T-helper 2 cell treated with Interferon-gamma antibody and Interleukin-4, amounts not matched to agents 5 μg/mL and 100 μg/mL, for 36 hours (primary cell): ENCODE results near the gene ST6GAL1.

Experiments
- DNase-seq: peaks from one replicate; pipeline ENCODE4 v3.0.0; 2021; ENCODE audit warnings: low spot score
- H3K27ac Mint-ChIP-seq: one replicate; pipeline ENCODE4 v1.8.0; 2021; ENCODE audit warnings: mild to moderate bottlenecking, mixed read lengths
- H3K27me3 Mint-ChIP-seq: one replicate; pipeline ENCODE4 v1.8.0; 2021; ENCODE audit warnings: low read depth, mixed read lengths
- H3K36me3 Mint-ChIP-seq: one replicate; pipeline ENCODE4 v1.8.0; 2021; ENCODE audit warnings: low read depth, mixed read lengths
- H3K4me1 Mint-ChIP-seq: one replicate; pipeline ENCODE4 v1.8.0; 2021; ENCODE audit warnings: low read depth, mixed read lengths
- H3K4me3 Mint-ChIP-seq: one replicate; pipeline ENCODE4 v1.8.0; 2022; ENCODE audit warnings: mild to moderate bottlenecking, moderate library complexity, mixed read lengths
- H3K9me3 Mint-ChIP-seq: one replicate; pipeline ENCODE4 v1.8.0; 2021; ENCODE audit warnings: mixed read lengths

The ST6GAL1 gene

DNA sequence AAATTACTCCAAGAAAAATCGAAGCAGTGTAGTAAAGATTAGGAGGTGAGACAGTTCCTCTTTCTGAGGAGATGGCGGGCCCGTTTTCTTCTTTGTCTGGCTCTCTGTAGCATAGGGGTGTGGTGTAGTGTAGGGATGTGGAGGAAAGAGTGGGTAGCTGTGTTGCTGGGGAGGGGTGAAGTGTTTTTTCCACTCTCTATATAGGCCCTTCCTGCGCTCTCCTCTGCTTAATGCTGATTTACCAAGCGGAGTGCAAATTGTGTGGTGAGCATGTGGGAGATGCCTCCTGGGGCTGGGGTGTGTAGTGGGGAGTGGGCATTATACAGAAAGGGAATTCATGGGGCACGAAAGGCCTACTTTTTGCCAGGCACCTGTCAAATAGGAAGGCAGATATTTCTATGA, 94.9 kb downstream of the ST6GAL1 start:
- Mint-ChIP-seq H3K9me3 (no peaks in the 10 kb centered on the region), H3K4me3 (peak overlapping the region; percentile 88), H3K27me3 (no peaks in the 10 kb centered on the region), H3K4me1 (peaks cover 59% of the 10 kb centered on the region), H3K27ac (peak overlapping the region; percentile 92), H3K36me3 (peaks cover 48% of the 10 kb centered on the region)
- DNase-seq: peak; percentile 69

DNA sequence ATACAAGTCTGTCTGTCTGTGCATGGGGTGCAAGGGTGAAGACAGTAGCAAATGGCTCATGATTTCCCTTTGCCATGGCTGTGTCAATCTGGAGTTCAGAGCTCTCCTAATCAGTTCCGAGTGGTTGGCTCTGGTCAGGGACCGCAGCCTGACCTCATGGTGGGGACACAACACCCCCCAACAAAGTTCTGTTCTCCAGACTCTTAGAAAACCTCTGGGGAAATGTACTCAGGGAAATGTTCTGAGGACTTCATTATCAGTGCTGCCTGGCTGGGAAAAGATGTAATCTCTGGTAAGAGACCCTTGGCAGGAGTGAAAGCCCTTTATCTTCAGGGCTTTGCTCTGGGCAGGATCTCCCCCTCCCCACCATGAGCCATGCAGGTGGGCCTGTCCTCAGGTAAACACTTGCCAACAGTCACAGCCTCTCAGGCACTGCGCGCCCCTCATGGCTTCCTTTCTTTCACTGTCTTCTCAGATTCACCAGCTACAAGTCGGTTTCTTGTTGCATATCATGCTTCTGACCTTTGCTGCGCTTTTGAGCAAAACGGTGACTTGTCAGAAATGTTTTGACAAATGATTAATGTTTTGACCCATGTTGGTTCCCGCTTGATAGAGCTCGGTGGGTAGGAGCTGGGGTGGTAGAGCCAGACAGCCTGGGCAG, 95.5 kb downstream of the ST6GAL1 start:
- H3K4me1 Mint-ChIP-seq: peaks cover 59% of the 10 kb centered on the region
- peak overlapping the region; percentile 92 for H3K27ac Mint-ChIP-seq
- peak; percentile 43 for DNase-seq
- H3K4me3 Mint-ChIP-seq: peak overlapping the region; percentile 88
- H3K36me3 Mint-ChIP-seq: peaks cover 48% of the 10 kb centered on the region
- no peaks in the 10 kb centered on the region for H3K27me3 Mint-ChIP-seq
- no peaks in the 10 kb centered on the region for H3K9me3 Mint-ChIP-seq

DNA sequence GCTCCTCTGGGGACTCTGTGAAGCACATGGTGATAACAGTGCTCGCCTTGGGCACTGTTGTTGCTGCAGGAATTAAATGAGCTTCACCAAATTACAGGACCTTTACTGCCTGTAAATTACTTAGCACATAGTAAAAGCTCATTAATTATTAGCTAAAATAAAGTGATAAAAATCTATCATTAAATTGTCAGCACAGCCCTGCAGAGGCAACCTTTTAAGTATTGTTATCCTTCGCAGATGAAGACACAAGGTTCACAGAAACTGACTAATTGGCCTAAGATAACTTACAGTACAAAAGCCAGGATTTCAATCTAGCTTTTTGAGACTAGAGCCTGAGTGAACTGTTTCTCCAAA, 96.0 kb downstream of the ST6GAL1 start:
- no peaks in the 10 kb centered on the region for H3K9me3 Mint-ChIP-seq
- H3K4me1 Mint-ChIP-seq: peaks cover 64% of the 10 kb centered on the region
- no peak for DNase-seq
- peaks cover 53% of the 10 kb centered on the region for H3K36me3 Mint-ChIP-seq
- peak overlapping the region; percentile 88 for H3K4me3 Mint-ChIP-seq
- peak overlapping the region; percentile 92 for H3K27ac Mint-ChIP-seq
- H3K27me3 Mint-ChIP-seq: no peaks in the 10 kb centered on the region

DNA sequence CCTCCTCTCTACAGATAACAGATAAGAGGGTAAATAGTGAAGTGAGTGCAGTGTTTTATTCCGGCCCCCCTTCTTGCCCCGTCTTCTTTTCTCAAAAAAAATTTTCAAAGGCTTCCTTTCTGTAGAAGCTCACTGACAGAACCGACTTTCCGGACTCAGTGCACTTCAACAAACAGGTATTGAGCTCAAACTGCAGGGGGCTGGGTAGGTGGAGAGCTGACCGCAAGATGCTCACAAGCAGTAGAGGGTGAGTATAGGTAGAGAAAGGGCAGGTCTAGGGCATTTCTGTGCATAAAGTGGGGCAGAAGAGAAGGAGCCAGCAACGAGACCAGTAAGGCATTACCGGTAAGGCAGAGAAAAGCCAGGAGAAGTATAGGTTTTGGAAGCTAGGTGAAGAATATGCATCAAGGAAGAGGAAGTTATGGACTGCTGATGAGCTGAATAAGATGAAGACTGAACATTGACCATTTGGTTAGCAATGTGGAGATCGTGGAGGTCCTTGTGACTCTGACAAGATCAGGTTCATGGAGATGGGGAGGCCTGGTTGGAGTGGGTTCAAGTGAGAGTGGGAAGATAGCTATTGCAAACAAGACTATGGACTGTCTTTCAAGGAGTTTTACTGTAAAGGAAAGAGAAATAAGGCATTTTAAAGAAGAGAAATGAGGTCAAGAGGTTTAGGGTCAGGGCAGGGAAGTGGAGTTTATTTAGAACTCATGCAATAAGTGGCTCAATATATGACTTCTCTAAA, 97.4 kb downstream of the ST6GAL1 start:
- Mint-ChIP-seq H3K27me3 (no peaks in the 10 kb centered on the region), H3K27ac (peak overlapping the region; percentile 91), H3K4me3 (peak overlapping the region; percentile 91), H3K4me1 (peaks cover 70% of the 10 kb centered on the region), H3K36me3 (peaks cover 54% of the 10 kb centered on the region), H3K9me3 (no peaks in the 10 kb centered on the region)
- DNase-seq: peak; percentile 43

DNA sequence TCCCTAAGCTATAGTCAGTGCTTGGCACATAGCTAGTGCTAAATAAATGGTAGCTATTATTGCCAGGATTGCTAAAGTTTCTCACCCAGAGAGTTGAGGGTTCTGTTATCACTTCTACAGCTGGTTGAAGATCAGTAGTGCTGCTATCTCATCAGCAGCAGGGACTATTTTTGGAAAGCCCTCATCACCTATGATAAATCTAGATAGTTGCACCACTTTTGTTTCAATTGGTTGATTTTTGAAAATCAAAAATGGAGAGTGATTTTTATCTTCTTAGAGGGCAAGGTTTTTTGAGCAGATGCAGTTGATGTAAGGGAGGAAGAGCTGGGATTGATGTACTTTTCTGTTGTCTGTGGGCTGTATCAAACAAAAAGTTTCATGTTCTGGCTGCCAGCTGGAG, 101.6 kb downstream of the ST6GAL1 start:
- no peaks in the 10 kb centered on the region for H3K27me3 Mint-ChIP-seq
- peak overlapping the region; percentile 66 for H3K27ac Mint-ChIP-seq
- peaks cover 71% of the 10 kb centered on the region for H3K36me3 Mint-ChIP-seq
- DNase-seq: no peak
- H3K4me1 Mint-ChIP-seq: peaks cover 64% of the 10 kb centered on the region
- H3K9me3 Mint-ChIP-seq: peaks cover 24% of the 10 kb centered on the region
- peak overlapping the region; percentile 49 for H3K4me3 Mint-ChIP-seq

DNA sequence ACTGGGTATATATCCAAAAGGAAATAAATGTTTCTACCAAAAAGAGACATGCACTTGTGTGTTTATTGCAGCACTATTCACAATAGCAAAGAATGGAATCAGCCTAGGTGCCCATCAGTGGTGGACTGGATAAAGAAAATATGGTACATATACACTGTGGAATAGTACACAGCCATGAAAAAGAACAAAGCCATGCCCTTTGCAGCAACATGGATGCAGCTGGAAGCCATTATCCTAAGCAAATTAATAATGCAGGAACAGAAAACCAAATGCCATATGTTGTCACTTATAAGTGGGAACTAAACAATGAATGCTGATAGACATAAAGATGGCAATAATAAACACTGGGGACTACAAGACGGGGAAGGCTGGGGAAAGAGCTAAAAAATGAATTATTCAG, 106.1 kb downstream of the ST6GAL1 start:
- no peak for DNase-seq
- Mint-ChIP-seq H3K9me3 (peaks cover 24% of the 10 kb centered on the region), H3K4me1 (peaks cover 56% of the 10 kb centered on the region), H3K27me3 (no peaks in the 10 kb centered on the region), H3K4me3 (no peak overlapping the region), H3K36me3 (peaks cover 74% of the 10 kb centered on the region), H3K27ac (no peak overlapping the region)

DNA sequence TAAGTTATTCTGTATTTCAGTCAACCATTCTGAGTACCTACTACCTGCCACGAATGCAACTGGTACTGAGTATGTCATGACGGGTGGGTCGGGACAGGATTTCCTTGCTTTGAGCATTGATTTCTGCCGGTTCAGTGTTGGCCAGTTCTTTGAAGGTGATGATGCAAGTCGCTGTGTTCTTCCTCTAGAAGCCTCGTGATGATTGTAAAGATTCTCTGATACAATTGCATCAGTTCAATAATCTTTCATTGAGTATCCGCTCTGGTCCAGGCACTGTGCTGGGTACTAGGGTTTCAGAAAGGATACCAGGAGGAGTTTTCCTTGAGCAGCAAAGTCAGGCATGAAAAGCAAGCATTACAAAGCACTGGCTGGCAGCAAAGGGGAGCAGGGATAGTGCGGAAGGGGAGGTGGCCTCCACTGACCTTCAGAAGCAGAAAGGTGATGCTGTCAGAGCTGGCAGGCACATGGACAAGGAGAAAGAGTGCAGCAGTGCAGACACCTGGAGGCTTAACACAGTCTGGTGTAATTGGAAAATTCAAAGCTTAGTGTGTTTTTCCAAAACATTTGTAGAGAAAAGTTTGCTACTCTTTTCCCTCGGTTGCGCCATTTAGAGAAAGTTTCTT, 108.9 kb downstream of the ST6GAL1 start:
- Mint-ChIP-seq H3K27me3 (no peaks in the 10 kb centered on the region), H3K4me1 (peaks cover 62% of the 10 kb centered on the region), H3K4me3 (peak overlapping the region; percentile 54), H3K27ac (peak overlapping the region; percentile 82), H3K36me3 (peaks cover 80% of the 10 kb centered on the region), H3K9me3 (peaks cover 17% of the 10 kb centered on the region)
- no peak for DNase-seq

DNA sequence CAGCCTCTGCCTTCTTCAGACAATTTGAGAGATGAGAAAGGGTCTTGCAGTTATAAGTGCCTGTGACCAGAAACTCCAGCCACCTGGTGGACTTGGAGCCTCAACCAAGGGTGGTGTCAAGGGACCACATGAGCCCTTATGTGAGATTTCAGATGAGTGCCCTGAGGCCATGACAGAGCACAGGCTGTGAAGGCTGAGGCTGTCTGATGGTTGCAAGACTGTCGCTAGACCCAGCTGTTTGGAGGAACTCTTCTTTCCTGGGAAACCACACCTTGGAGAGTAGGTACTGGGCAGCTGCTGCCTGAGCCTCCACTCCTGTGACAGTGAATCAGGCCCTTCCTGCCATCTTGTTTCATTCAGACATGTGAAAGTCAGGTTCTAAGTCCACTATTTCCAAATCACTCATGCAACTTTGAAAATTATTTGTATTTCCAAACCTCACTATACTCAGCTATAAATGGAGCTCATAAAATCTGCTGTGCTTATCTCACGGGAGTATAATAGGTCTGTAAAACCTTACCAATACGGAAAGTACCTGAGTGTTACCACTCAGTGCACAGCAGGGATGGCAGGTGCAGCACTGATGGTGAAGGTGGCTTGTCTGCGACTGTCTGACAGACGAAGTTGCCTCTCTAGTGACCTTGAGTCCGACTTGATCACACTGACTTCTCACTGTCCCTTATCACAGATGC, 109.5 kb downstream of the ST6GAL1 start:
- H3K27me3 Mint-ChIP-seq: no peaks in the 10 kb centered on the region
- peaks cover 77% of the 10 kb centered on the region for H3K36me3 Mint-ChIP-seq
- H3K27ac Mint-ChIP-seq: peak overlapping the region; percentile 97
- peaks cover 63% of the 10 kb centered on the region for H3K4me1 Mint-ChIP-seq
- DNase-seq: no peak
- peaks cover 11% of the 10 kb centered on the region for H3K9me3 Mint-ChIP-seq
- peak overlapping the region; percentile 0 for H3K4me3 Mint-ChIP-seq

DNA sequence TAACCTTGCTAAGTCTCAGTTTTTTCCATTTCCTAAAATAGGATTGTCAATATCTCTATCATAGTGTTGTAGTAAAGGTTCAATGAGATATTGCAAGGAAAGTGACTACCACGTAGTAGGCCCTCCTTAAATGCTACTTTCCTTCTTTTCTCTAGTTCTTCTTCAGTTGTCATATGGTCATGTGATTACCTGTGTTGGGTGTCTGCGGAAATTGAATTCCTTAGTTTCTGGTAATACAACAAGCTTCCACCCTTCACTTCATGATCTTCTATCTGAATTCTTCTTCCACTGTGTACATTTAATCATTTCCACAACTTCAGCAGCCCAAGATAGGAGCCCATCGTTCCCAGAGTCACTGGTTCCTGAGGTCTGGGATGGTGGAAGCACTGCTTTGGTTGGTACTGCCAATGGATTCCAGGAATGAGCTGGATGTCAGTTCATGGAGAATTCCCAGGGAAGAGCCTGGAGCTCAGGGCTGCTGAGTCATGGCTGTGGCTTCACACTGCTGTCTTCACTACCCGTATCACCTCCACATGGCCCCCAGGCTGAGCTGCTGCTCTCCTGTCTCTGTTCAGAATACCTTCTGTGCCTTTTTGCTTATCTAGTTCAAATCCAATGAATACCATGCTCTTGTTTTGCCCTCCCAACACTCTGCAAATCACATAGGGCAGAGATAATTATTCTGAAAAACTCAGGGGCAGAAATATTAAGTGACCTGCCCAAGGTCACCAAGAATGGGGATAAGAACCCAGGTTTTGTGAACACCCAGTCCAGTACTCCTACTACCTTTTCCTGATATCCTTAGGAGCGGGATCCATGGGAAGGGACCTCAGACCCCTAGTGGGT, 110.4 kb downstream of the ST6GAL1 start:
- Mint-ChIP-seq H3K9me3 (peaks cover 8% of the 10 kb centered on the region), H3K4me1 (peaks cover 66% of the 10 kb centered on the region), H3K27me3 (no peaks in the 10 kb centered on the region), H3K27ac (peak overlapping the region; percentile 97), H3K36me3 (peaks cover 76% of the 10 kb centered on the region), H3K4me3 (peak overlapping the region; percentile 83)
- DNase-seq: no peak

DNA sequence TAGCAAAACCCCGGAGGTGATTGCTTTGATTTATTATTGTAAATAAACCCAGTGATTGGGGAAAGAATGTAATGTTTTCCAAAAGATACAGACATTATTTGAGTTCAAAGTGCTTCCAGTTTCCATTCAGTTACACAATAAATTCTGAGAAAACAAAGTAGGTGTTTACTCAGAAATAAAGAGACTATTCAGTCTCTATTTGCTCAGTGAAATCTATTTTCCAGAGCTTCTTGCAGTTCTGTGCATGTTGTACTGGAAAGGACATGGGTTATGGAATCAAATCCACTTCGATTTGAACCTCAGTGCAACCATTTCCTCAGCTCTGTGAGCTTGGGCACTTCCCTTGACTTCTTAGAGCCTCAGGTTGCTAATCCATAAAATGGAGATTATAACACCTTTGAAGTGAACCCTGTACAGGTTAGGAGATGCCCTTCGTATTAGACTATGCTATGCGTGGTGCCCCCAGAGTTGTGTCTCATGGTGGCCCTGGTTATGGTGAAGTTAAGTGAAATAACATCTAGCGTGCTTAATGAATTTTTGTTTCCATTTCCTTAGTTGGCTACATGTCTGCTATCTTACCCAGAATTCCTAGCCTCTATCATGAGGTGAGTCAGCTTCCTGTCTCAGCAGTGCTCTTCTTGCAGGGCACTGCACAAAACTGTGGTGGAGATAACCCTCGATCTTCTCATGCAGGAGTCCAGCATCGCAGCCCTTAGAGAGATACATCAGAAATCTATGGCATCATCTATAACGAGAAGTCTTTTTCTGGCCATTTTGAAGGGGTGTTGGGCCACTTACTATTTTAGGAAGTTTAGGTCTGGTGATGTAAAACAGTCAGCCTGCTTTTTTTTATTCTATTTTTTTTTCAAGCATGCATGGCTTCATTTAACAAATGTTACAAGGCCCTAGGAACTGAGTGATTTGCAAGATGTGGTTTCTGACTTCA, 111.3 kb downstream of the ST6GAL1 start:
- peak overlapping the region; percentile 97 for H3K27ac Mint-ChIP-seq
- H3K4me1 Mint-ChIP-seq: peaks cover 72% of the 10 kb centered on the region
- peak overlapping the region; percentile 83 for H3K4me3 Mint-ChIP-seq
- H3K27me3 Mint-ChIP-seq: no peaks in the 10 kb centered on the region
- peak; percentile 66 for DNase-seq
- no peaks in the 10 kb centered on the region for H3K9me3 Mint-ChIP-seq
- peaks cover 77% of the 10 kb centered on the region for H3K36me3 Mint-ChIP-seq

DNA sequence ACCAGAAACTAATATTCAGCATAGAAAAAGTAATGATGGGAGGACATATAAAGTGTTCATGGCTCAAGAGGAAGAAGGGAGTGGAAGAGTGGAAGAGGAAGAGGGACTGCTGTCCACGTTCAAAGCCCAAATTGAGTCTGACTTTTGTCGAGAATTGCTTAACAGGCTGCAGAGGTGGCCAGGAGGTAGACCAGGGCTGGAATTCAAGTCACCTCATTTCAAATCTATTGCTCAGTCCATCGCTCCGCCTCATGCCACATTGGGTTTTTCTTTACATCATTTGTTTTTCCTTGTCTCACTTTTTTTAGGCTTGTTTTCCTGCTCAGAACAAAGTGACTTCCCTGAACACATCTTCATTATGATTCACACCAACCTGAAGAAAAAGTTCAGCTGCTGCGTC, 112.0 kb downstream of the ST6GAL1 start:
- H3K4me3 Mint-ChIP-seq: peak overlapping the region; percentile 83
- H3K4me1 Mint-ChIP-seq: peaks cover 72% of the 10 kb centered on the region
- H3K27ac Mint-ChIP-seq: peak overlapping the region; percentile 97
- no peak for DNase-seq
- no peaks in the 10 kb centered on the region for H3K27me3 Mint-ChIP-seq
- peaks cover 81% of the 10 kb centered on the region for H3K36me3 Mint-ChIP-seq
- H3K9me3 Mint-ChIP-seq: no peaks in the 10 kb centered on the region

DNA sequence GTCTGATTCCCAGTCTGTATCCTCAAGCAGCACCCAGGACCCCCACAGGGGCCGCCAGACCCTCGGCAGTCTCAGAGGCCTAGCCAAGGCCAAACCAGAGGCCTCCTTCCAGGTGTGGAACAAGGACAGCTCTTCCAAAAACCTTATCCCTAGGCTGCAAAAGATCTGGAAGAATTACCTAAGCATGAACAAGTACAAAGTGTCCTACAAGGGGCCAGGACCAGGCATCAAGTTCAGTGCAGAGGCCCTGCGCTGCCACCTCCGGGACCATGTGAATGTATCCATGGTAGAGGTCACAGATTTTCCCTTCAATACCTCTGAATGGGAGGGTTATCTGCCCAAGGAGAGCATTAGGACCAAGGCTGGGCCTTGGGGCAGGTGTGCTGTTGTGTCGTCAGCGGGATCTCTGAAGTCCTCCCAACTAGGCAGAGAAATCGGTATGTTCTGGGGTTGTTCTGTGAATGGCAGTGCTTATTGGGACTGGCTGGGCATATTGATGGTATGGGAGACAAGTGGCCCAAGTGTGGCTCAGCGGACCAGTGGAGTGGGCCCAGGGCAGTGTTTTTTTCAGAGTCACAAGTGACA, 112.6 kb downstream of the ST6GAL1 start:
- H3K4me3 Mint-ChIP-seq: peak overlapping the region; percentile 83
- H3K36me3 Mint-ChIP-seq: peaks cover 83% of the 10 kb centered on the region
- no peak for DNase-seq
- no peaks in the 10 kb centered on the region for H3K9me3 Mint-ChIP-seq
- peak overlapping the region; percentile 97 for H3K27ac Mint-ChIP-seq
- H3K27me3 Mint-ChIP-seq: no peaks in the 10 kb centered on the region
- H3K4me1 Mint-ChIP-seq: peaks cover 72% of the 10 kb centered on the region
